Upper lobe of left lung (tissue), 6 donors: ENCODE results near the gene NDUFA13. TPM values are rescaled to one million over a fixed set of nuclear protein-coding genes. Genes with fewer than 3 reads are reported as not detected.

ENCODE experiments used
- ATAC-seq, 2 donors: fragments of 200-7000 bp; cut with Tn5 transposase; one replicate each; pipeline ENCODE4 v1.9.1; 2022; ENCODE audit warnings: mild to moderate bottlenecking in 2 of 2, moderate library complexity in 2 of 2; ENCODE audit not compliant: low FRiP score in 2 of 2
- DNase-seq, 2 donors: peaks; one replicate each; pipeline ENCODE4 v3.0.0-alpha.2; 2019 to 2020
- H3K27ac ChIP-seq, 4 donors: fragments of 200-600 bp; sonication (generic); one replicate each; pipeline ENCODE4 v1.5.1; 2016 to 2019
- H3K27me3 ChIP-seq, 4 donors: fragments of 200-600 bp; sonication (generic); one replicate each; pipeline ENCODE4 v1.5.1; 2017 to 2019
- H3K36me3 ChIP-seq, 4 donors: fragments of 200-600 bp; sonication (generic); one replicate each; pipeline ENCODE4 v1.5.1; 2016 to 2019
- H3K4me1 ChIP-seq, 4 donors: fragments of 200-600 bp; sonication (generic); one replicate each; pipeline ENCODE4 v1.5.1; 2018 to 2019
- H3K4me3 ChIP-seq, 4 donors: fragments of 200-600 bp; sonication (generic); one replicate each; pipeline ENCODE4 v1.5.1; 2017 to 2019; ENCODE audit warnings: mild to moderate bottlenecking in 2 of 4, moderate library complexity in 1 of 4
- H3K9me3 ChIP-seq, 4 donors: fragments of 200-600 bp; sonication (generic); one replicate each; pipeline ENCODE4 v1.5.1; 2018 to 2019
- EP300 ChIP-seq, 4 donors: sonication (generic); formaldehyde crosslinking; IDR thresholded peaks; one replicate each; pipeline ENCODE4 v1.5.1; 2017; ENCODE audit warnings: antibody characterized with exemption in 4 of 4, control low read depth in 2 of 4
- POLR2A ChIP-seq, 4 donors: fragments of 450-650 bp; IDR thresholded peaks; one replicate each; pipeline ENCODE4 v1.5.1; 2016 to 2017; ENCODE audit warnings: antibody characterized with exemption in 4 of 4, mild to moderate bottlenecking in 2 of 4
- POLR2AphosphoS5 ChIP-seq, 2 donors: sonication (generic); formaldehyde crosslinking; IDR thresholded peaks; one replicate each; pipeline ENCODE4 v1.5.1; 2017; ENCODE audit warnings: antibody characterized with exemption in 2 of 2
- WGBS, 2 donors: methylation state at CpG; one replicate each; pipeline ENCODE4 v1.1.5; 2017 to 2018; 5-methylcytosine and 5-hydroxymethylcytosine counted together
- total RNA-seq, 6 donors: library from RNA; depleted of rRNA in 4 of 6; stranded (reverse); fragments of >200 nt in 4 of 6; gene quantifications; one replicate each; pipeline versions ENCODE4 v1.1.0 to v1.2.1, GENCODE V29; 2016 to 2021
- TF ChIP-seq, protein P1 (sequence below), 6 experiments: fragments of 450-650 bp in 4 of 6; fragments of 200-600 bp in 2 of 6; sonication (generic) in 2 of 6; IDR thresholded peaks; one replicate each; pipeline ENCODE4 v1.5.1; 2016 to 2019; ENCODE audit warnings: antibody characterized with exemption in 6 of 6
- donor health status: DM: no; HTN: no; CAD: no; lungs with moderate emphysema.
- donor health status: DM: no; HTN: yes; CAD: no; lungs with severe emphysema.

The NDUFA13 gene
- total RNA-seq, 6 donors from 2014 or later, result 24.3 to 305 (median 112) TPM

DNA sequence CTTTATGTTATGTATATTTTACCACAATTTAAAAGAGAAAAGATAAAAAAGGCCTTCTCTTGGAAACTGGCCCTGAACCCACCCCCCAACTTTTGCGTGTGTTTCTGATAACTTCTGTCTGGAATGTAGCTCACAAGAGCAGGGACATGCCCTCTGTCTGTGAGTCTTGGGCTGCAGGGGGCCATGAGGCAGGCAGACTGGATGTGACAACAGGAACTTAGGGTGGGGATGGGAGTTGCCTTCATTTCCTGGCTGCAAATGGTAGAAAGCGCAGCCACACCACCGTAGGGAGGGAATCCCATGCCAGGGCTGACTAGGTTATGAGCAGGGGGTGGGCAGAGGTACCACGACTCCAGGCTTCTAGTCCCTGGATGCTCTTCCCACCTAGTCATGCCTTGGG is 43.9 kb downstream of the NDUFA13 start:
- Histone ChIP-seq H3K4me1 (no peaks in the 10 kb centered on the region), H3K36me3 (peaks cover 0 to 4% (median 0%) of the 10 kb centered on the region in 4 donors), H3K4me3 (no peak overlapping the region), H3K9me3 (no peaks in the 10 kb centered on the region), H3K27ac (no peak overlapping the region), H3K27me3 (no peaks in the 10 kb centered on the region)
- ATAC-seq (no peak), DNase-seq (no peak)
- TF ChIP-seq POLR2A (IDR thresholded peaks at IDR 0.05) (no peak), EP300 (IDR thresholded peaks at IDR 0.05) (no peak), POLR2AphosphoS5 (IDR thresholded peaks at IDR 0.05) (no peak)
- TF ChIP-seq, protein P1, sequence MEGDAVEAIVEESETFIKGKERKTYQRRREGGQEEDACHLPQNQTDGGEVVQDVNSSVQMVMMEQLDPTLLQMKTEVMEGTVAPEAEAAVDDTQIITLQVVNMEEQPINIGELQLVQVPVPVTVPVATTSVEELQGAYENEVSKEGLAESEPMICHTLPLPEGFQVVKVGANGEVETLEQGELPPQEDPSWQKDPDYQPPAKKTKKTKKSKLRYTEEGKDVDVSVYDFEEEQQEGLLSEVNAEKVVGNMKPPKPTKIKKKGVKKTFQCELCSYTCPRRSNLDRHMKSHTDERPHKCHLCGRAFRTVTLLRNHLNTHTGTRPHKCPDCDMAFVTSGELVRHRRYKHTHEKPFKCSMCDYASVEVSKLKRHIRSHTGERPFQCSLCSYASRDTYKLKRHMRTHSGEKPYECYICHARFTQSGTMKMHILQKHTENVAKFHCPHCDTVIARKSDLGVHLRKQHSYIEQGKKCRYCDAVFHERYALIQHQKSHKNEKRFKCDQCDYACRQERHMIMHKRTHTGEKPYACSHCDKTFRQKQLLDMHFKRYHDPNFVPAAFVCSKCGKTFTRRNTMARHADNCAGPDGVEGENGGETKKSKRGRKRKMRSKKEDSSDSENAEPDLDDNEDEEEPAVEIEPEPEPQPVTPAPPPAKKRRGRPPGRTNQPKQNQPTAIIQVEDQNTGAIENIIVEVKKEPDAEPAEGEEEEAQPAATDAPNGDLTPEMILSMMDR (IDR thresholded peaks at IDR 0.05), result no peak
- WGBS, 2 donors, result 47 to 50% methylated on average over 3 to 4 of the region's 4 CpGs

GRCh38 chr19:19561946-19562664 is 46.1 kb downstream of the NDUFA13 start:
- H3K4me1 ChIP-seq, result no peaks in the 10 kb centered on the region
- H3K27me3 ChIP-seq, result no peaks in the 10 kb centered on the region
- no peak for TF ChIP-seq POLR2AphosphoS5 (IDR thresholded peaks at IDR 0.05)
- TF ChIP-seq, protein P1 (IDR thresholded peaks at IDR 0.05), result no peak
- no peak for TF ChIP-seq POLR2A (IDR thresholded peaks at IDR 0.05)
- no peak for TF ChIP-seq EP300 (IDR thresholded peaks at IDR 0.05)
- H3K4me3 ChIP-seq, result no peak overlapping the region
- no peak for DNase-seq
- WGBS, 2 donors, result 82 to 88% methylated on average over 16 to 25 of the region's 26 CpGs
- H3K9me3 ChIP-seq, result no peaks in the 10 kb centered on the region
- peaks cover 0 to 4% (median under 1%) of the 10 kb centered on the region in 4 donors for H3K36me3 ChIP-seq
- ATAC-seq, result no peak
- H3K27ac ChIP-seq, result no peak overlapping the region

DNA sequence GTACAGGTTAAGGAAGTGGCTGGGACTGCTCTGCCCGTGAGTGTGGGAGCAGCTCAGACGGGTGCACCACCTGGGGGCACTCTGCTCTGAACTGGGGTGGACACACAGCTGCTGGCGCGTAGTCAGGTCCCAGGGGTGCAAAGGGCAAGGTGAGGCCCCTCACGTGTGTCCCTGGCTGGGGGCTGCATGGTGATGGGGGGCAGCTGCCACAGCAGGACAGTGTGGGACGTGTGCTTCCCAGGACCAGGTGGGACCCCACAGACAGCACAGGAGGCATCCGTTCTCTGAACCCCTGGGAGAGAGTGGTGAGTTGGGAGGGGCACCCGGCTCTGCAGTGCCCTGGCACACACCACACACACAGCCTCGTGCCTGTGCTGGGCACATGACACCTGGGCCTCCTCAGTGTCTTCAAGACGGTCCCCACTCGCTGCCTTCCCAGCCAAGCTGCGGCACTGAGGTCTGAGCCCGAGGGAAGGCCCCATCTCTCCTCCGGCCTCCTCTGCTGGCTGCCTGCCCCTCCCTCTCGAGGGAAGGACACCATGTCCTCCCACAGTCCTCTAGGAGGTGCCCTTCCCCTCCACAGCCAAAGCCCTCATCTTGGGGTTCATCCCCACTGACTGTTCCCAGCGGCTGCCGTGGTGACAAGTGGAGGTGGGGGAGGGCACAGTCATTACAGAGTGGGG is 46.8 kb downstream of the NDUFA13 start:
- Histone ChIP-seq H3K9me3 (no peaks in the 10 kb centered on the region), H3K27me3 (no peaks in the 10 kb centered on the region), H3K4me3 (no peak overlapping the region), H3K27ac (no peak overlapping the region), H3K4me1 (no peaks in the 10 kb centered on the region), H3K36me3 (peaks cover 0 to 4% (median 2%) of the 10 kb centered on the region in 4 donors)
- no peak for DNase-seq
- TF ChIP-seq, protein P1 (IDR thresholded peaks at IDR 0.05), result peak in 1 of 6 experiments; percentile 14
- TF ChIP-seq EP300 (IDR thresholded peaks at IDR 0.05) (no peak), POLR2A (IDR thresholded peaks at IDR 0.05) (no peak), POLR2AphosphoS5 (IDR thresholded peaks at IDR 0.05) (no peak)
- ATAC-seq, result peak; percentile 6 to 12
- WGBS, 2 donors, result 78 to 80% methylated on average over 13 to 17 of the region's 17 CpGs

GRCh38 chr19:19563348-19563848 is 47.4 kb downstream of the NDUFA13 start:
- TF ChIP-seq POLR2A (IDR thresholded peaks at IDR 0.05), result no peak
- TF ChIP-seq POLR2AphosphoS5 (IDR thresholded peaks at IDR 0.05), result no peak
- TF ChIP-seq, protein P1 (IDR thresholded peaks at IDR 0.05), result no peak
- TF ChIP-seq EP300 (IDR thresholded peaks at IDR 0.05), result no peak
- Histone ChIP-seq H3K9me3 (no peaks in the 10 kb centered on the region), H3K27me3 (no peaks in the 10 kb centered on the region), H3K4me3 (no peak overlapping the region), H3K4me1 (no peaks in the 10 kb centered on the region), H3K36me3 (peaks cover 0 to 4% (median 2%) of the 10 kb centered on the region in 4 donors), H3K27ac (no peak overlapping the region)
- ATAC-seq, result peak in 1 of 2 donors; percentile 6
- DNase-seq, result no peak
- WGBS, 2 donors, result 94 to 96% methylated on average over 15 to 17 of the region's 17 CpGs
